Measurements from ENCODE around the gene TOMM7.
"Not testable (repeated sequence)": the region's sequence is repeated elsewhere in the genome, so short reads cannot be mapped to it uniquely, and the experiment has no call there.

TOMM7 gene

DNA sequence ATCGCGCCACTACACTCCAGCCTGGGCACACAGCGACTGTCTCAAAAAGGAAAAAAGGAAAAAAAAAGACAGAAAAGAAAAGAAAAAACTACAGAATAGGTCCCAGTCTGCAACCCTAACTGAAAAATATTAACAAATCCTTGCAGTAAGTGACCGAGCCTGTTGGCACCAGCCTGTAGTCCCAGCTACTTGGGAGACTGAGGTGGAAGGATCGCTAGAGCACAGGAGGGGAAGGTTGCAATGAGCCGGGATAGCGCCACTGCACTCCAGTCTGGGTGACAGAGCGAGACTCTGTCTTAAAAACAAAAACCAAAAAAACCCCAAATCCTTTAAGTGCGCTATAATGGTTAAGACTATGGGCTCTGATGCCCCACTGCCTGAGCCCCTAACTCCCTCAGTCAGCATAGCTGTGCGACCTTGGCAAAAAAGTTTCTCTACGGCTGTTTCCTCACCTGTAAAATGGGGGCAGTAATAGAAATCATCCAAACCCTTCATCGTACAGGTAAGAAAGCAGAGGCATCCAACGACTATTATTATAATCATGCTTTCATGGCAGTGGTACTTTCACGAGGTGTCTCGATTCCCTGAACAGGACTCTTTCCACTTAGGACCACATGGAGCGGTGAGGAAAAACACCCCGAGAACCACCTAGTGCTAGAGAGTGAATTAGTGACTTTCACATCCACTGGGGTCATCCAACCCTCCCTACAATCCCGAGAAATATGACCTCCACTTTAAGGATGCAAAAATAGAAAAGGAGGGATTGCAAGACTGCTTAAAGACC, 755 bp downstream of the TOMM7 start:
- DNase-seq (ENCODE audit: low read depth, low spot score), result no peak

DNA sequence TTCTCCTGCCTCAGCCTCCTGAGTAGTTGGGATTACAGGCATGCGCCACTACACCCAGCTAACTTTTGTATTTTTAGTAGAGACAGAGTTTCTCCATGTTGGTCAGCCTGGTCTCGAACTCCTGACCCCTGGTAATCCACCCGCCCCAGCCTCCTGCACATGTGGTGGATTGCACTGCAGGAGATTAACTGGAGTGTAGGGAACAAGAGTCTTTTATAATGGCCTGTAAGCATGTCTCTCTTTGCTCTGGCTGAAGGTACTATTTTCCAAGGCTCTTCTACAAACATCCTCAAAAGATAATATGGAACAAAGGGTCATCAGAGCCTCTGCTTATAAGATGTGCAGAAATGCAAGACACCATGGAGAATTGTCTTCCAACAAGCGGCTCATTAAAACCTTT, 3.2 kb downstream of the TOMM7 start:
- no peak for DNase-seq (ENCODE audit: low read depth, low spot score)

DNA sequence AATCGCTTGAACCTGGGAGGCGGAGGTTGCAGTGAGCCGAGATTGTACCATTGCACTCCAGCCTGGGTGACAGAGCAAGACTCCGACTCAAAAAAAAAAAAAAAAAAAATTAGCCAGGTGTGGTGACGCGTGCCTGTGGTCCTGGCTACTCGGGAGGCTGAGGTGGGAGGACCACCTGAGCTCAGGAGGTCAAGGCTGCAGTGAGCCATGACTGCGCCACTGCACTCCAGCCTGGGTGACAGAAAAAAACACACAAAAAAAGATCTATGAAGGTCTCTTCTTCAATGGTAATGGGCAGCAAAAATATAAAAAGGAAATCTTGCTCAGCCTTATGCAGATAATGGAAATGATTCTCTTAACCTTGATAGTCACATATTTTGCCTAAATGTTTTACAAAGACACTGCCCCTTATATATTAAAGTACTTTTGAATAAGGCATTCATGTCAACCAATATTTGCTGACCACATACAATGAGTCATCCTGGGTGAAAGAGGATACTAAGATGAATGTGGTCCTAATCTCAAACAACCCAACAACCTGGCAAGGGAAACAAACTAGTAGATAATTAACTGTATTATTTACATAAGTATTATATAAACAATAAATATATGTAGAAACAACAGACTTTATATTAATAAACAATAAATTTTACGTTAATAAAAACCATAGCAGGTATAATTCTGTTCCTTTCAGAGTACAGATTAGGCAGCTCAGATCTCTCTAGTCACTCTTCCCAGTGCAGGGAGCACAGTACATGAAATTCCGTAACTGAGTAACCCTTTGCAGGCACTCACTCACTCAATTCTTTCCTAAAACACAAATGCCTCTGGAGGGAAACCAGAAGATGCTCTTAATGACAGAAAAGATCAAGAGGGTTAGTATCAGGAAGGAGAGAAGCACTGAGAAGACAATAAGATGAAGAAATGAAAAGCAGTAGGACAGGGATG, 8.1 kb downstream of the TOMM7 start:
- DNase-seq (ENCODE audit: low read depth, low spot score), result no peak

DNA sequence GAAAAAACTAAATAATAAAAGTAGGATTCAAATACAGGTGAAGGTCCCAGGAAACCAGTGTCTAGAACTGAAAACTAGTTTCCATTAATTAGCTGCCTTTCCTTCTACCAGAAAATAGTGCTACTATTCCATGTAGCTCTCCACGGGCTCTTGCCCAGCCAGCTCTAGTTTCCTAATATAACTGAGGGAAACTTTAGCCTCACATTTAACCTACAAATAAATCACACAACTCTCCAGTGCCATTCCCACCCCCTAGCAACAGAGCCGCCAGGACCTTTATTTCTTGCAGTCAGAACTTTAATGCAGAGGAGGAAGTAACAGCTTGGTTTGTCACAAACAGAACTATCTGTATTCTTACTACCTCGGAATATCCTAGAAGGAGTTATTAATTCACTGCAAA, 10.3 kb downstream of the TOMM7 start:
- no peak for DNase-seq (ENCODE audit: low read depth, low spot score)

DNA sequence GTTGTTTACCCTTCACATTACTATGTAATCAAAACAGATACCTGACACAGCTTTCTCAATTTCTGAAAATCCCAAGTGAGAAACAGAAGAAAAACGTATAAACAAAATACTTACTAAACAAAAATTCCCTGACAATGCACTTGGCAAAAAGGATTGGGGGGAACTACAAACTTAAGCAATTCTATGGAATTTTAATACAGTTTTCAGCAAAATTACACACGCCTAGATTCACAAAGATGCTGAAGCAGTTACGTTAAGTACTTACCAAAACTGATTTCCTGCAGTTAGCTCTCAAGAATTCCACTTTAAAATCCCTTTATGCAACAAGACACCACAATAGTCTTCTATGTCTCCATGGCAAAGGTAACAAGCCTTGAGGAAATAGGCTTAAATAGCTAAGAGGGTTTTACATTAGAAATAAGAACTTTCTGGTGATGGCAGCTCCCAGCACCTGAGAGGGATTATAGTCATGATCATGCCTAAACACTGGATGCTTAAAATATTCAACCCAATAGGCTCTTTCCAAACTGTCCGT, 10.8 kb downstream of the TOMM7 start:
- no peak for DNase-seq (ENCODE audit: low read depth, low spot score)

DNA sequence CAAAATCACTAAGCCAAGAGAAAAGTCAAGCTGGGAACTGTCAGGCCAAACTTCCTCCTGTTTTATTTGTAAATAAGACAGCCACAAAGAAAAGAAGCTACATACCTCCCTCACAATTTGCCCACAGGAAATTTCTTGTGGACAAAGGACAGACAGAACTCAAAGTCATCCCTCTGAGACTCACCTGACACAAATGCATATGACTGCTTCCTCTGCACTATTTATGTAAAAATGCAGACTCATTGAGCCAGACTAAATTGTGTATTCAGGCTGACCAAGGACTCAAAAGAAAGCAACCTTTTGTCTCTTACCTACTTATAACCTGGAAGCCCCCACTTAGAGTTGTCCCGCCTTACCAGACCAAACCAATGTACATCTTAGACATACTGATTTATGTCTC, 11.8 kb downstream of the TOMM7 start:
- DNase-seq (ENCODE audit: low read depth, low spot score), result no peak

DNA sequence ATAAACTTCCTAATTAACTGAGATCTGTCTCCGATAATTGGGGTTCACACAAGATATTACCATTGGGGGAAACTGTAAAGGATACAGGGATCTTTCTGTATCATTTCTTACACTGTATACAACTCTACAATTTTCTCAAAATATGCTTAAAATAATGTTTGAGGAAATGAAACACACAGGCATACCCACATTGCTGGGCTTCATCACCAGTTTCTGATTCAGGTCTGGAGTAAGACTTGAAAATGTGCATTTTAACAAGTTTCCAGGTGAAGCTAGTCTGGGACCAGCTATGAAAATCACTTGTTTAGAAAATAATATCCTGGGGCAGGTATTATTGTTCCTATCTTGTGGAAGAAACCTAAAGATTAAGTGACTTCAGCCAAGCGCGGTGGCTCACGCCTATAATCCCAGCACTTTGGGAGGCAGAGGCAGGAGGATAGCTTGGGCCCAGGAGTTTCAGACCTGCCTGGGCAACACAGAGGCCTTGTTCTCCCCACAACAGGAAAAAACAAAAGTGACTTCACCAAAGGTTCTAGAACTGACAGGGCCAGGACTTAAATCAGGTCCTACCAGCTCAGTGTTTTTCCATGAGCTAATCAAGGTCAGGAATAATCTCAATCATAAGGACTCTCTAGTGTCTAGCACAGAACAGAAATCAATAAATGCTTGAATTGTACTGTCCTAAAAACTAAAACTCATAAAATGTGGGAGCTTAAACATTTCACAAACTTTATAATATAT, 12.6 kb downstream of the TOMM7 start:
- no peak for DNase-seq (ENCODE audit: low read depth, low spot score)

DNA sequence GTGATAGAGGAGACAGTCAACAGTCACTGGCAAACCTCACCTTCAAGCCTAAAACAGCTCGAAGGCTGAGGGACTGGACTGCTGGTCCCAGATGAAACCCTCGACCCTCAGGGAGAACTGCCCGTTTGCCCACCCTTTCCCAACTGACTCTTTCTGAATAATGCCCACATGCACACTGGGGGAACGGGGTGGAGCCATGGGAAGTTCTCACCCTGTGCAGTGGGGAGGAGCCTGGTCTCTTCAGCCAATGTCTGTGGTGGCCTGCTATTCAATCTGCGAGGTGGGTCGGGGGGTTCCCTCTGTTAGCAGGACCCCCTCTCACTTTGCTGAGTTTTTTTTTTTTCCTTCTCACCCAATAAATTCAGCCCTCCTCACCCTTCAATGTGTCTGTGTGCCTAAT, 14.5 kb downstream of the TOMM7 start:
- DNase-seq (ENCODE audit: low read depth, low spot score), result no peak

DNA sequence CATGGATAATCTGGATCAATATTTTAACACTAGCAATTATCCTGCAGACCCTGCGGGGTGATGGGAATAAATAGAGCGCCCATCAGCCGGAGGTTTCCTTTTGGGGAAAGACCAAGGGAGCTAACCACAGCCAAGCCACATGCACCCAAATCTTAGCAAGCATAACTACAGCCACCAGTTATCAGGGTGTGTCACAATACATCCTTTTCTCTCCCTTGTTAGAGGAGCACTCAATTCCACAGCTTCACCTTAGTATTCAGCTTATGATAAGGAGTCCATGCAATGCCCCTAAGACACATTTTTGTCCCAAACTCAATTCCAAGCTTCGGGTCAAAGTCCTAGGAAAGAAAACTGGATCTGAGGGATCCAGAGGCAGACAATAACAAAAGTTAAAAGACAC, 15.9 kb downstream of the TOMM7 start:
- DNase-seq (ENCODE audit: low read depth, low spot score), result no peak

DNA sequence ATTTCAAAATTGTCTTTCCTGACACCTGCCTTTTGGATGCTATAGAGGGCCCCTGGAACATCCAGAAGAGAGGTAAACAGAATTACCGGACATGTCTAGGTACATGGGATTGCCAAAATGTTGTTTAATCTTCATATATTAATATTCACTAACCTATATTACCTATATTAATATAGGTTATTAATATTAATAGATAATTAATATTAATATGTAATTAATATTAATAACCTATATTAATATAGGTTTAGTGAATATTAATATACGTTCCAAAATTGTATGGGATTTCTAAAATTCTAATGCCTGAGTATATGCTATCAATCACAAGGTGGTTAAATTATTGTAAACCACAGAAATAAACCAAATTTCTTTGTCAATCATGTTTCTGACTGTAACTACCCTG, 17.4 kb downstream of the TOMM7 start:
- DNase-seq (ENCODE audit: low read depth, low spot score), result no peak

DNA sequence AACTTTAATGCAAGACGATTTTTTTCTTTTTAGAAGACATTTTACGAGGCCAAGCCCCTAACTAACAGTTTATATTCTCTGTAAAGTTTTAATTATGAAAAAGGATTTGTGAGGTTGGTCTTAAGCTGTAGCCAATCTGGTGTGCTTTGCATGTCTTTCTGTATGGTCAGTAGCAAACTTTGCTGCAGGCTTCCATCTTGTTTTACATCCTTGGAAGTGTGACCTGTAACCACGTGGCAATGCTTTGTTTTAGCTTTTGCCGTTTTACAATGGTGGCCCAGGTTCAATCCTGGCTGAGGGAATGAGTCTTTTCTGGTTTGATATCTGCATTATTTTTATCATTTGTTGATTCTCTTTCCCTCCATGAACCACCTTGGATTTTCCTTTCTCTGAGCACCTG, 19.8 kb downstream of the TOMM7 start:
- DNase-seq (ENCODE audit: low read depth, low spot score), result not testable (repeated sequence)

DNA sequence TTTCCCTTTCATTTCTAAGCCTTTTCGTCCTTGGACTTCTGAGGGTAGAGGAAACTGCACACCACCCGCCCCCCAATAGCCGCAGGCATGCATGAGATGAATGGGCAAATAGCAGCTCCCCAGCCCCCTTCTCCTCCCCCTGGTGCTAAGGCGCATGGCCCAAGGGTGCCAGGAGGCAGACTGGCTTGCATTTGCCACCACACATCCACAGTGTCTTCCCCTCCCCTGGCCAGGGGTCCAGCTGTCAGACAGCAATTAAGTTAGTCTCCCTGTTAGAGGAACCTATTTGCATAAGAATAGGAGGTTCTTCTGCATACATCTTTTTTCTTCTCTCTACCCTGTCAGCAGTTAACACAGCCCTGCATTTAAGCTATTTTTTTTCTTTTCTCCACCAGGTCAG, 20.2 kb downstream of the TOMM7 start:
- DNase-seq (ENCODE audit: low read depth, low spot score), result no peak

DNA sequence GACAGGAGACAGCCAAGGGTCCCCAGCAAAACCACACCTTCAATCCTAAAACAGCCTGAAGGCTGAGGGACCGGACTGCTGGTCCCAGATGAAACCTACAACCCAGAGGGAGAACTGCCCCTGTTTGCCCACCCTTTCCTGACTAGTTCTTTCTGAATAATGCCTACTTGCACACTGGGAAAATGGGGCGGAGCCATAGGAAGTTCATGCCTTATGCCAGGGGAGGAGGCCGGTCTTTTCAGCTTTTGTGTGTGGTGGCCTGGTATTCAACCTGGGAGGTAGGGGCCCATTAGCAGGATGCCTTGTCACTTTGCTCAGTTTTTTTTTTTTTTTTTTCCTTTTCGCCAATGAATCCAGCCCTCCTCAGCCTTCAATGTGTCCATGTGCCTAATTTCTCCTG, 20.7 kb downstream of the TOMM7 start:
- no peak for DNase-seq (ENCODE audit: low read depth, low spot score)

DNA sequence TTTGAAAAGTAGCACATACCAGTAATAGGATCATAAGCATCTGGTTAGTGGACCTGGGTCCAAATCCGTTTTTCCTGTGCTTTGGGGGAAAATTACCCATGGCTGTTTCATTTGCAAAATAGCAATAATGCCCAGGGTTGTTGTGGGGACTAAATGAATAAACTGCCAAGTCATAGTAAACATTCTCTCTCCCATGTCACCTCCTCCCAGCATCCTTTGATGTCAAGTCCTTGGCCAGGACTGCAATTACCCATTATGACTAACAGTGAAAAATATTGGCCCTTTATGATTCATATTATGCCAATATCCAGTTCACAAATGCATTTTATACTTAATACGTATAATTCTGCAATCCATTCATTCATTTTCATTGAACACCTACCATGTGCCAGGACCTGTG, 23.0 kb downstream of the TOMM7 start:
- DNase-seq (ENCODE audit: low read depth, low spot score), result no peak

DNA sequence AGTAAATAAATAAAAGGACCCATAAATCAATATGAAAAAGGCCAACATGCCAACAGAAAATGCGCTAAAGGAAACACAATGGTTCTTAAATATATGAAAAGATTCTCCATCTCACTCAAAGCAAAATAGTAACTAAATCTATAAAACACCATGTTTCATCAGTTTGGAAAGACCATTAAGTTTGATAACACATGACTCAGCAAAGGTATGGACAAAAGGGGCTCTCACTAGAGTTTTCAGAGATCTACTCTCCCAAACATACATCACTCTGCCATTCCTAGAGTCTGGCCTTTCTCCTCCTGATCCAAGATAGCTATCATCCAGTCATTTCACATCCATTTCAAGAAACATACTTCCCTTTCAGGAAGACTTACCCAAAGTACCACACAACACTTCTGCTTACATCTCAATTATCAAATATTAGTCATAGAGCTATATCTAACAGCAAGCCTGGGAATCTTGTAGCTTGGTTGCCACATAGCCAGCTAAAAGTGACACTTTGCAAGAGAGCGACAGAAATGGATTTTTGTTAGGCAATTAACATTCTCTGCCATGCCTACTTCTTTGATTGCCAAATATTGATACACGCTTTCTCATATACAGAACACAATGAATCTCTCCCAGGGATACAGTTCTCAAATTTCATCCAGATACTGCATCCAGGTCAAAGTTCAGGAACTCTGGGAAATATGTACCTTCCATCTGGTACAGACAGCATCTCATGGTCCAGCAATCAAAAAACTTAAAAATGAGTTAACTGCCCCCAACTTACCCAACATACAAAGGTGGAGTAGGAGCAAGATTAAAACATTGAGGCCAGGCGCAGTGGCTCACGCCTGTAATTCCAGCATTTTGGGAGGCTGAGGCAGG, 28.8 kb downstream of the TOMM7 start:
- DNase-seq (ENCODE audit: low read depth, low spot score), result no peak

DNA sequence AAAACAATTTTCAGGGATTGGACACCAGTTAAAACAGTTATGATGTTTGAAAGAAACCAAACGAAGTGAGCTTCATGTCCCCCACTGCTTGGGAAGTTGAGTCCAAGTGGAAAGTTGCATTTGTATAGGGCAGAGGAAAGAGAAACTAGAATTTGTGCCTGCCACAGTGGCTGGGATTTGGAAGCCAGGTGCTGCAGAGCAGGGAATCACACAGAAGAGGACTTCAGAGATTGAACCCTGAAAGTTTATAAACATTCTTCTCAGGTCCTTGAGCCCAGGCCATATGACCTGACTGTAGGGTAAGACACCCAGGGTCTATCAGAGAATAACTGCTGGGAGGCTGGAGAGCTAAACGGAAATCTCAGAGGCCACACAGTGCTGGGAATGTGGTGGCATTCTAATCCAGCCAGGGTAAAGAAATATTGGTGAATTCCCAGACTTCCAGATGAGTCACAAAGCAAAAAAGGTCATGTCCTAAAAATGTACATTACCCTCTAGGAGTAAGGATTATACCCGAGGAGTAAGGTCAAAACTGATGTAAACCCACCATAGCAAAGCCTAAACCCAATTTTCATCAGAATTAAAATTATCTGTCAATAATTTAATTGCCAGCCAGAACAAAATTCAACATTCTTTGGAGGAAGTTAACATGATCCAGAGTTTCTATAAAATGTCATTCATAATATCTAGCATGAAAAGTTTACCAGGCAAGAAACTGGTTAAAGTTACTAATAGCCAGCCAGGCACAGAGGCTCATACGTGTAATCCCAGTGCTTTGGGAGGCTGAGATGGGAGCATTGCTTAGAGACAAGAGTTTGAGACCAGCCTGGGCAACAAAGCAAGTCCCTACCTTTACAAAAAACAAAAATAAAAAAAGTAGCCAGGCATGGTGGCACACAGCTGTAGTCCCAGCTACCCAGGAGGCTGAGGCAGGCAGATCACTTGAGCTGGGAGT, 31.2 kb downstream of the TOMM7 start:
- DNase-seq (ENCODE audit: low read depth, low spot score), result no peak

DNA sequence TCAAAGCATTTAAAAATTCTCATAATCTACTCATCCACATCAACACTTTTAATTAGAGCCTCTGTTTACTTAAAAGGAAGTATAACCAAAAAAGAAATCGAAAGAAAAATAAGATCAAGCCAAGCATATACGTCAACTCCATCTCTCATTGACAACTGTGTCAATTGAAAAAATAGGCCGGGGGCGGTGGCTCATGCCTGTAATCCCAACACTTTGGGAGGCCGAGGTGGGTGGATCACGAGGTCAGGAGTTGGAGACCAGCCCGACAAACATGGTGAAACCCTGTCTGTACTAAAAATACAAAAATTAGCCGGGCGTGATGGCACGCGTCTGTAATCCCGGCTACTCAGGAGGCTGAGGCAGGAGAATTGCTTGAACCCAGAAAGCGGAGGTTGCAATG, 32.0 kb downstream of the TOMM7 start:
- DNase-seq (ENCODE audit: low read depth, low spot score), result not testable (repeated sequence)

DNA sequence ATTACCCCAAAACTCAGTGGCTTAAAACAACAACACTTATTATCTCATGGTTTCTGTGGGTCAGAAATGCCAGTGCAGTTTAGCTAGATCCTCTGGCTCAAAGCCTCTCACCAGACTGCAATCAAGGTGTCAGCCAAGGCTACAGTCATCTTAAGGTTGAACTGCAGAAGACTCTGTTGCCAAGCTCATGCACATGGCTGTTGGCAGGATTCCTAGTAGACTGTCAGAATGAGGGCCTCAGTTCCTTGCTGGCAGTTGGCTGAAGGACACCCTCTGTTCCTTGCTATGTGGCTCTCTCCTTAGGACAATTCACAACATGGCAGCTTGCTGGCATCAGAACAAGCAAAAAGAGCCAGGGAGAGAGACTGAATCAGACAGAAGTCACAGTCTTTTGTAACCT, 34.7 kb downstream of the TOMM7 start:
- no peak for DNase-seq (ENCODE audit: low read depth, low spot score)

DNA sequence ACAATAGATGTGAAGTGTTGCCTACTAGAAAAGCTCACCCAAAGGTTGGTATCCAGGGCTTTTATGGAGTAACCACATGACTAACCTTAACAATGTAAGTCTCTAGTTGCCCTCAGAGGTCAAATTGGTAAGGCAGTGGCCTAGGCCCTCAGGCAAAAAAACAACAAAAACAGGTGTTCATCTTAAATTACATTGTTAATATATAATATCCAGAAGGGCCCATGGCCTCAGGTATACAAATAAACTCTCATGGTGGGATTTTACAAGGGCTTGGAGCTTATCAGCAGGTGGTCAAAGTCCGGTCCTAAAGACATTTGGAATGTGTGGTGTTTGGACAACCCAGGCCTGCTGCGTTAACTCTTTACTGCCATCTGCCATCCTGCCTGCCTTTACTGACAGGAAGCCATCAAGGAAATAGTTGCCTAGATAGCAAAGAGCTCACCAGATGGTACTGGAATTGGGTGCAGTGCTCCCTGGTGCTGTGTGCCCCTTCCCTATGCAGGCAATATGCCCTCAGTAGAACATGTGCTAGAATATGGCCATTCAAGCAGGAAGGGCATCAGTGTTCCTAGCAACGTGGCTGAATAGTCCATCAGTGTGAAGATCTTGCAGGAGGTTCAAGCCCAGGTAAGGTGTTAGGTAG, 36.2 kb downstream of the TOMM7 start:
- DNase-seq (ENCODE audit: low read depth, low spot score), result no peak

All from activated CD4-positive, CD25-positive, alpha-beta regulatory T cell treated with anti-CD3 and anti-CD28 coated beads, Interleukin-2, amount 50 U/mL, for 16 hours (primary cell).